ENCODE measurements around the gene PPFIBP1. TPM values are rescaled to one million over a fixed set of nuclear protein-coding genes. Genes with fewer than 3 reads are reported as not detected.

Gene PPFIBP1
- total RNA-seq, 3 donors from 2014 or later: 34.4 to 86.5 (median 84.0) TPM

GRCh38 chr12:27497446-27497845 is 26.6 kb upstream of the PPFIBP1 start:
- intact Hi-C loops (cut with DNase I; ENCODE audit: low total_unique reads): no loop called here
- no peaks in the 10 kb centered on the region for H3K36me3 ChIP-seq
- H3K27me3 ChIP-seq: no peaks in the 10 kb centered on the region
- H3K27ac ChIP-seq: no peak overlapping the region
- no peaks in the 10 kb centered on the region for H3K4me1 ChIP-seq
- no peaks in the 10 kb centered on the region for H3K9me3 ChIP-seq
- DNase-seq (ENCODE audit: low spot score in 2 of 2): no peak
- no peak for TF ChIP-seq CTCF (IDR thresholded peaks at IDR 0.05)
- TF ChIP-seq POLR2A (IDR thresholded peaks at IDR 0.05): no peak
- TF ChIP-seq POLR2AphosphoS5 (IDR thresholded peaks at IDR 0.05): no peak
- H3K4me3 ChIP-seq: no peak overlapping the region

GRCh38 chr12:27498149-27498548 is 25.9 kb upstream of the PPFIBP1 start:
- H3K36me3 ChIP-seq: no peaks in the 10 kb centered on the region
- no peak for TF ChIP-seq CTCF (IDR thresholded peaks at IDR 0.05)
- TF ChIP-seq POLR2A (IDR thresholded peaks at IDR 0.05): no peak
- TF ChIP-seq POLR2AphosphoS5 (IDR thresholded peaks at IDR 0.05): no peak
- no peak for DNase-seq (ENCODE audit: low spot score in 2 of 2)
- H3K27ac ChIP-seq: no peak overlapping the region
- H3K27me3 ChIP-seq: no peaks in the 10 kb centered on the region
- H3K4me3 ChIP-seq: no peak overlapping the region
- H3K4me1 ChIP-seq: no peaks in the 10 kb centered on the region
- H3K9me3 ChIP-seq: no peaks in the 10 kb centered on the region
- intact Hi-C loops (cut with DNase I; ENCODE audit: low total_unique reads): no loop called here

- no peak overlapping the region for H3K4me3 ChIP-seq
- no peaks in the 10 kb centered on the region for H3K36me3 ChIP-seq
- TF ChIP-seq POLR2AphosphoS5 (IDR thresholded peaks at IDR 0.05) (no peak), POLR2A (IDR thresholded peaks at IDR 0.05) (no peak), CTCF (IDR thresholded peaks at IDR 0.05) (no peak)
- intact Hi-C loops (cut with DNase I; ENCODE audit: low total_unique reads): no loop called here
- no peaks in the 10 kb centered on the region for H3K27me3 ChIP-seq
- no peak for DNase-seq (ENCODE audit: low spot score in 2 of 2)
- H3K4me1 ChIP-seq: no peaks in the 10 kb centered on the region
- no peaks in the 10 kb centered on the region for H3K9me3 ChIP-seq
- H3K27ac ChIP-seq: no peak overlapping the region
Observed at GRCh38 chr12:27498761-27499160, 25.2 kb upstream of the PPFIBP1 start.

- DNase-seq (ENCODE audit: low spot score in 2 of 2): no peak
- no peaks in the 10 kb centered on the region for H3K9me3 ChIP-seq
- no peak overlapping the region for H3K27ac ChIP-seq
- TF ChIP-seq CTCF (IDR thresholded peaks at IDR 0.05) (no peak), POLR2A (IDR thresholded peaks at IDR 0.05) (no peak), POLR2AphosphoS5 (IDR thresholded peaks at IDR 0.05) (no peak)
- H3K36me3 ChIP-seq: no peaks in the 10 kb centered on the region
- intact Hi-C loops (cut with DNase I; ENCODE audit: low total_unique reads): no loop called here
- H3K27me3 ChIP-seq: no peaks in the 10 kb centered on the region
- H3K4me1 ChIP-seq: no peaks in the 10 kb centered on the region
- no peak overlapping the region for H3K4me3 ChIP-seq
Observed at GRCh38 chr12:27499377-27499776, 24.6 kb upstream of the PPFIBP1 start.

- no peak for DNase-seq (ENCODE audit: low spot score in 2 of 2)
- H3K9me3 ChIP-seq: no peaks in the 10 kb centered on the region
- no peaks in the 10 kb centered on the region for H3K4me1 ChIP-seq
- H3K4me3 ChIP-seq: no peak overlapping the region
- no peaks in the 10 kb centered on the region for H3K36me3 ChIP-seq
- no peak overlapping the region for H3K27ac ChIP-seq
- no peaks in the 10 kb centered on the region for H3K27me3 ChIP-seq
- intact Hi-C loops (cut with DNase I; ENCODE audit: low total_unique reads): no loop called here
- TF ChIP-seq POLR2AphosphoS5 (IDR thresholded peaks at IDR 0.05): no peak
- no peak for TF ChIP-seq POLR2A (IDR thresholded peaks at IDR 0.05)
- no peak for TF ChIP-seq CTCF (IDR thresholded peaks at IDR 0.05)
Observed at GRCh38 chr12:27500546-27500945, 23.5 kb upstream of the PPFIBP1 start.

All from breast epithelium (tissue), 4 donors.